Liver (tissue), 3 donors: Measurements from ENCODE around the gene SPARC.

Experiments
- CTCF ChIP-seq: fragments of 150-350 bp; IDR thresholded peaks from 2 replicates; pipeline ENCODE4 v1.5.1; 2017; ENCODE audit warnings: improper control_type of control experiment, low read depth, low read length; ENCODE audit not compliant: missing input control
- RAD21 ChIP-seq, 2 donors: IDR thresholded peaks; 2 replicates each; pipeline ENCODE4 v1.6.1; 2016; ENCODE audit warnings: antibody characterized with exemption in 2 of 2, mild to moderate bottlenecking in 2 of 2
- REST ChIP-seq: IDR thresholded peaks from 2 replicates; pipeline ENCODE4 v1.6.1; 2016; ENCODE audit warnings: antibody characterized with exemption, mild to moderate bottlenecking
- TAF1 ChIP-seq: conservative IDR thresholded peaks from 2 replicates; pipeline ENCODE4 v1.6.1; 2016; ENCODE audit warnings: antibody characterized with exemption, mild to moderate bottlenecking
- YY1 ChIP-seq: IDR thresholded peaks from 2 replicates; pipeline ENCODE4 v1.6.1; 2016; ENCODE audit warnings: antibody characterized with exemption, mild to moderate bottlenecking
- ZBTB33 ChIP-seq: IDR thresholded peaks from 2 replicates; pipeline ENCODE4 v1.6.1; 2016; ENCODE audit warnings: antibody characterized with exemption
- donor health status: healthy.
- donor health status: healthy.

- TF ChIP-seq CTCF = no peak
- TF ChIP-seq REST = no peak
- no peak for TF ChIP-seq YY1
- TF ChIP-seq ZBTB33 = no peak
- TF ChIP-seq RAD21 (IDR thresholded peaks at IDR 0.05) = no peak
- TF ChIP-seq TAF1 = no peak
Measured at GRCh38 chr5:151709109-151709735, 22.5 kb upstream of the SPARC start.
